SK-N-SH treated with all-trans-retinoic acid at 6 μM for 48 hours (cell line): Measurements from ENCODE around the gene PLS3.

Source experiments
- ATAC-seq: fragments of 200-7000 bp; cut with Tn5 transposase; 3 replicates; pipeline ENCODE4 v1.9.1; 2020; ENCODE audit warnings: mild to moderate bottlenecking, moderate library complexity
- ARNTL ChIP-seq: fragments of 450-650 bp; formaldehyde crosslinking; IDR thresholded peaks from 2 replicates; pipeline ENCODE4 v1.5.0; 2020; ENCODE audit warnings: low read depth, mild to moderate bottlenecking, moderate library complexity, borderline replicate concordance
- BACH2 ChIP-seq: fragments of 250-450 bp; sonication (Bioruptor Pico); IDR thresholded peaks from 2 replicates; pipeline ENCODE4 v1.9.0; 2021; ENCODE audit warnings: mild to moderate bottlenecking, borderline replicate concordance
- CREB5 ChIP-seq: fragments of 250-450 bp; sonication (Bioruptor Pico); IDR thresholded peaks from 2 replicates; pipeline ENCODE4 v1.5.1; 2020; ENCODE audit warnings: low read depth, mild to moderate bottlenecking, moderate library complexity
- CSDC2 ChIP-seq: fragments of 250-450 bp; sonication (Bioruptor Pico); IDR thresholded peaks from 2 replicates; pipeline ENCODE4 v1.5.0; 2020; ENCODE audit warnings: mild to moderate bottlenecking, moderate library complexity
- CSRNP3 ChIP-seq: fragments of 250-450 bp; sonication (Bioruptor Pico); IDR thresholded peaks from 2 replicates; pipeline ENCODE4 v1.5.1; 2021; ENCODE audit warnings: mild to moderate bottlenecking, moderate library complexity
- ESRRG ChIP-seq: fragments of 250-450 bp; sonication (Bioruptor Pico); IDR thresholded peaks from 2 replicates; pipeline ENCODE4 v1.6.1; 2021; ENCODE audit warnings: mild to moderate bottlenecking
- GLIS3 ChIP-seq: fragments of 250-450 bp; sonication (Bioruptor Pico); IDR thresholded peaks from 2 replicates; pipeline ENCODE4 v1.5.0; 2020; ENCODE audit warnings: mild to moderate bottlenecking, moderate library complexity
- ISL1 ChIP-seq: fragments of 250-450 bp; sonication (Bioruptor Pico); IDR thresholded peaks from 2 replicates; pipeline ENCODE4 v2.1.2; 2022; ENCODE audit warnings: mild to moderate bottlenecking, moderate library complexity
- OSR1 ChIP-seq: fragments of 250-450 bp; sonication (Bioruptor Pico); IDR thresholded peaks from 2 replicates; pipeline ENCODE4 v1.8.0; 2022; ENCODE audit warnings: moderate library complexity, mild to moderate bottlenecking, inconsistent platforms
- PATZ1 ChIP-seq: fragments of 250-450 bp; sonication (Bioruptor Pico); IDR thresholded peaks from 2 replicates; pipeline ENCODE4 v1.8.0; 2020; ENCODE audit warnings: mild to moderate bottlenecking, moderate library complexity, borderline replicate concordance
- POU6F1 ChIP-seq: fragments of 250-450 bp; sonication (Bioruptor Pico); IDR thresholded peaks from 2 replicates; pipeline ENCODE4 v1.8.0; 2021; ENCODE audit warnings: low read depth, mild to moderate bottlenecking, moderate library complexity, borderline replicate concordance
- PPARA ChIP-seq: fragments of 250-450 bp; sonication (Bioruptor Pico); IDR thresholded peaks from 2 replicates; pipeline ENCODE4 v1.5.0; 2020; ENCODE audit warnings: mild to moderate bottlenecking, borderline replicate concordance
- RARB ChIP-seq: fragments of 250-450 bp; sonication (Bioruptor Pico); IDR thresholded peaks from 2 replicates; pipeline ENCODE4 v1.8.0; 2021; ENCODE audit warnings: mild to moderate bottlenecking, moderate library complexity
- SNAI2 ChIP-seq: fragments of 250-450 bp; sonication (Bioruptor Pico); IDR thresholded peaks from 2 replicates; pipeline ENCODE4 v1.5.0; 2020; ENCODE audit warnings: mild to moderate bottlenecking, moderate library complexity
- TOX ChIP-seq: fragments of 250-450 bp; sonication (Bioruptor Pico); IDR thresholded peaks from 2 replicates; pipeline ENCODE4 v1.8.0; 2021; ENCODE audit warnings: mild to moderate bottlenecking, moderate library complexity, borderline replicate concordance
- TSHZ2 ChIP-seq: fragments of 250-450 bp; sonication (Bioruptor Pico); IDR thresholded peaks from 2 replicates; pipeline ENCODE4 v1.5.0; 2020; ENCODE audit warnings: mild to moderate bottlenecking, moderate library complexity
- ZC3H10 ChIP-seq: fragments of 250-450 bp; sonication (Bioruptor Pico); IDR thresholded peaks from 2 replicates; pipeline ENCODE4 v1.5.1; 2021; ENCODE audit warnings: mild to moderate bottlenecking, moderate library complexity
- ZFP3 ChIP-seq: fragments of 250-450 bp; sonication (Bioruptor Pico); IDR thresholded peaks from 2 replicates; pipeline ENCODE4 v1.5.0; 2020; ENCODE audit warnings: mild to moderate bottlenecking, moderate library complexity
- ZFP30 ChIP-seq: fragments of 450-650 bp; formaldehyde crosslinking; IDR thresholded peaks from 2 replicates; pipeline ENCODE4 v1.5.0; 2022; ENCODE audit warnings: mild to moderate bottlenecking, moderate library complexity
- ZNF565 ChIP-seq: fragments of 450-650 bp; formaldehyde crosslinking; conservative IDR thresholded peaks from 2 replicates; pipeline ENCODE4 v1.5.0; 2020; ENCODE audit warnings: low read depth, mild to moderate bottlenecking, moderate library complexity
- ZNF70 ChIP-seq: fragments of 450-650 bp; formaldehyde crosslinking; IDR thresholded peaks from 2 replicates; pipeline ENCODE4 v1.5.0; 2020; ENCODE audit warnings: mild to moderate bottlenecking, moderate library complexity
- ZNF8 ChIP-seq: fragments of 450-650 bp; formaldehyde crosslinking; IDR thresholded peaks from 2 replicates; pipeline ENCODE4 v1.5.0; 2020; ENCODE audit warnings: mild to moderate bottlenecking, moderate library complexity

PLS3 gene

GRCh38 chrX:115522952-115523351 lies 38.0 kb upstream of the PLS3 start:
- TF ChIP-seq ZC3H10 (CRISPR knock-in tag) (no peak), ISL1 (CRISPR knock-in tag) (peak; percentile 19; the same call in 1 of the 2 replicates)
- no peak for ATAC-seq

- TF ChIP-seq ISL1 (CRISPR knock-in tag) (no peak), POU6F1 (CRISPR knock-in tag) (no peak), ZC3H10 (CRISPR knock-in tag) (no peak), ZFP30 (CRISPR knock-in tag) (no peak), ESRRG (CRISPR knock-in tag) (no peak)
- ATAC-seq, result no peak
These were observed 35.5 kb upstream of the PLS3 start for GRCh38 chrX:115525486-115525885.

- no peak for TF ChIP-seq TSHZ2
- no peak for TF ChIP-seq BACH2 (CRISPR knock-in tag)
- no peak for TF ChIP-seq ZFP30 (CRISPR knock-in tag)
- TF ChIP-seq ZNF70, result no peak
- TF ChIP-seq ZNF8 (CRISPR knock-in tag), result no peak
- TF ChIP-seq ZNF565 (CRISPR knock-in tag), result no peak
- no peak for TF ChIP-seq ZC3H10 (CRISPR knock-in tag)
- no peak for TF ChIP-seq ARNTL
- no peak for TF ChIP-seq ESRRG (CRISPR knock-in tag)
- no peak for TF ChIP-seq PPARA (CRISPR knock-in tag)
- TF ChIP-seq TOX, result no peak
- no peak for TF ChIP-seq CSRNP3 (CRISPR knock-in tag)
- no peak for TF ChIP-seq ISL1 (CRISPR knock-in tag)
- no peak for TF ChIP-seq PATZ1
- no peak for ATAC-seq
These were observed 29.1 kb upstream of the PLS3 start for GRCh38 chrX:115531818-115532403.

- ATAC-seq, result no peak
These were observed 27.5 kb upstream of the PLS3 start for GRCh38 chrX:115533485-115533884.

GRCh38 chrX:115534383-115534782 lies 26.6 kb upstream of the PLS3 start:
- ATAC-seq, result no peak
- no peak for TF ChIP-seq GLIS3
- no peak for TF ChIP-seq RARB (CRISPR knock-in tag)
- TF ChIP-seq ISL1 (CRISPR knock-in tag), result no peak
- TF ChIP-seq TOX, result no peak
- no peak for TF ChIP-seq ZNF70
- TF ChIP-seq ZC3H10 (CRISPR knock-in tag), result no peak
- TF ChIP-seq ESRRG (CRISPR knock-in tag), result no peak
- no peak for TF ChIP-seq CREB5 (CRISPR knock-in tag)
- no peak for TF ChIP-seq SNAI2 (CRISPR knock-in tag)
- TF ChIP-seq PPARA (CRISPR knock-in tag), result no peak
- no peak for TF ChIP-seq OSR1 (CRISPR knock-in tag)
- no peak for TF ChIP-seq CSDC2 (CRISPR knock-in tag)
- no peak for TF ChIP-seq TSHZ2
- TF ChIP-seq ZFP3 (CRISPR knock-in tag), result no peak
- no peak for TF ChIP-seq BACH2 (CRISPR knock-in tag)
- TF ChIP-seq ZNF565 (CRISPR knock-in tag), result no peak

More at GRCh38 chrX:115533485-115533884, 27.5 kb upstream of the PLS3 start:
- TF ChIP-seq ISL1 (CRISPR knock-in tag), result peak; percentile 20; the same call in 1 of the 2 replicates
- TF ChIP-seq ARNTL, result no peak
